Panc1 (cell line): ENCODE results near the gene RIPOR3. TPM values are rescaled to one million over a fixed set of nuclear protein-coding genes. Genes with fewer than 3 reads are reported as not detected.
"Not testable (repeated sequence)": the region's sequence is repeated elsewhere in the genome, so short reads cannot be mapped to it uniquely, and the experiment has no call there.

Experiments used
- ATAC-seq: fragments of 200-7000 bp; cut with Tn5 transposase; 2 replicates; pipeline ENCODE4 v1.9.1; 2020; ENCODE audit warnings: mild to moderate bottlenecking, moderate library complexity
- BruUV-seq: library from RNA; stranded (reverse); fragments of 400-500 nt; replicated peaks from 2 replicates; lab custom pipeline; 2021; lab: Mats Ljungman, UMichigan
- CTCF ChIA-PET: fragments of 300-600 bp; sonication (Branson Sonifier 250); formaldehyde crosslinking; loops from one replicate; lab custom pipeline; 2022; ENCODE audit warnings: antibody characterized with exemption; lab: Charles Lee
- POLR2A ChIA-PET: fragments of 300-600 bp; sonication (Branson Sonifier 250); formaldehyde crosslinking; loops from one replicate; lab custom pipeline; 2022; ENCODE audit warnings: antibody characterized with exemption; lab: Charles Lee
- DNase-seq: peaks from one replicate; pipeline ENCODE4 v3.0.0-alpha.2; 2010; ENCODE audit warnings: low read depth, low spot score
- H3K27ac ChIP-seq: 2 replicates; pipeline ENCODE4 v1.5.1; 2011; ENCODE audit warnings: mild to moderate bottlenecking, low read length, inconsistent platforms
- H3K27me3 ChIP-seq: fragments of 200-500 bp; sonication (Bioruptor generic); 2 replicates; pipeline ENCODE4 v1.6.0; 2014; ENCODE audit warnings: low read length, inconsistent platforms; ENCODE audit not compliant: control insufficient read depth, insufficient read depth
- H3K36me3 ChIP-seq: fragments of 200-500 bp; sonication (Bioruptor generic); 2 replicates; pipeline ENCODE4 v1.5.1; 2014; ENCODE audit warnings: inconsistent platforms, mild to moderate bottlenecking, low read length, moderate library complexity; ENCODE audit not compliant: control insufficient read depth, insufficient read depth
- H3K4me1 ChIP-seq: 2 replicates; pipeline ENCODE4 v1.5.1; 2011; ENCODE audit warnings: inconsistent platforms, mild to moderate bottlenecking, low read length, moderate library complexity; ENCODE audit not compliant: control insufficient read depth, insufficient read depth
- H3K4me3 ChIP-seq, 2 experiments: 2 replicates each; pipeline ENCODE4 v1.5.1; 2011 to 2012; ENCODE audit warnings: low read depth in 2 of 2, low read length in 2 of 2, mild to moderate bottlenecking in 2 of 2, inconsistent platforms in 1 of 2, moderate library complexity in 1 of 2
- H3K9me3 ChIP-seq: fragments of 200-500 bp; sonication (Bioruptor generic); 2 replicates; pipeline ENCODE4 v1.5.1; 2014; ENCODE audit warnings: low read depth, mild to moderate bottlenecking, inconsistent platforms, low read length, moderate library complexity; ENCODE audit not compliant: control insufficient read depth, insufficient read depth
- POLR2AphosphoS5 ChIP-seq: IDR thresholded peaks from 2 replicates; pipeline ENCODE4 v1.6.1; 2012; ENCODE audit warnings: mild to moderate bottlenecking, low read depth, low read length, moderate library complexity
- SIN3A ChIP-seq: IDR thresholded peaks from 2 replicates; pipeline ENCODE4 v1.6.1; 2012; ENCODE audit warnings: low read depth, mild to moderate bottlenecking, low read length, moderate library complexity, borderline replicate concordance; ENCODE audit not compliant: insufficient read depth
- TCF7L2 ChIP-seq: IDR thresholded peaks from 2 replicates; pipeline ENCODE4 v1.6.1; 2011; ENCODE audit warnings: mild to moderate bottlenecking, low read depth, low read length, inconsistent platforms
- in situ Hi-C: cut with HindIII; loops from 2 replicates; pipeline ENCODE4 v1.10.0; 2016; ENCODE audit warnings: low sequenced_read_pairs, low pct_unique_long_range_greater_than_20kb
- intact Hi-C: fragments of 100-400 bp; cut with micrococcal nuclease; formaldehyde crosslinking; loops from one replicate; pipeline ENCODE4 v1.10.0; 2022; ENCODE audit not compliant: unreplicated experiment
- total RNA-seq: library from RNA; stranded (reverse); gene quantifications from one replicate; pipeline ENCODE4 v1.2.1, GENCODE V29; 2021; ENCODE audit not compliant: unreplicated experiment
- TF ChIP-seq, protein P1 (sequence below): fragments of 450-650 bp; IDR thresholded peaks from 2 replicates; pipeline ENCODE4 v1.5.1; 2017; ENCODE audit warnings: mild to moderate bottlenecking
- TF ChIP-seq, protein P2 (sequence below), 2 experiments: IDR thresholded peaks; 2 replicates each; pipeline ENCODE4 v1.6.1; 2011 to 2012; ENCODE audit warnings: low read depth in 2 of 2, control low read depth in 1 of 2, low read length in 1 of 2, mild to moderate bottlenecking in 1 of 2, moderate library complexity in 1 of 2; ENCODE audit not compliant: insufficient read depth in 1 of 2

Gene RIPOR3
- total RNA-seq, 1 experiment from 2014 or later: 92.5 TPM

DNA sequence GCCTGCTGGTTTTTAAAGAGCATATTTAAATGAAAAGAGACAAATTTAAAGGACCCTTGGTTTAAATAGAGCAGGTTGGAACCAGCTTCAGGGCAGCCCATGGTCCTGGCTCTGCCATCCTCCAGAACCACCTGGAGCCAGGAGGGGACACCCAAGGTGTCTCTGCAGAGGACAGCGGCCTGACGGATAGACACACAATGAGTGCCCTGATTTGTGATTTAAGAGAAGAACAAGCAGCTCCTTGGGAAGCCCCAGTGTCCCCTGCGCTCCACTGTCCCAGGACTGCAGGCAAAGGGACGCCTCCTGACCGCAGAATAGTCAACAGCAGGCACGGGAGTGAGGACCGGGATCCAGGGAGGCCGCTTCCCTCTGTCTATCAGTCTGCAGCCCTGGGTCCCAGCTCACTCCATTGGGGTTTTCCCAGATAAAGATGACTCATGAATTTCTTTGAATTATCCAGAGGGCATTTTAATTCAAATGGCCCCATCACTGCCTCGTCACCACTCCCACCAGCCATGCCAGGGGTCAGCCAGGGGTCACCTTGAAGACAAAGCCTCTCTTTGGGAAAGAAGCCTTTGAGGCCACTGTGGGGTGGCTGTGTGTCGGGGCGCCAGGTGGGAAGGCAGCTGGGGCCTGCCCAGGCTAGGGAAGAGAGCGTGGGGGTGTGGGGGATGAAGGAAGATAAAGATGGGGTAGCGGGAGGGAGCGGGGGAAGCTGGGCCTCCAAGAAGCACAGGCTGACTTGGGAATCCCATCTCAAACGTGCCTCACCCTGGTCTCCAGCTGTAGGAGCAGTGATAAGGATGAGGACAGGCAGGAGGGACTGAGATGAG lies 53.1 kb downstream of the RIPOR3 start:
- intact Hi-C loops, H3K27me3 ChIP-seq, in situ Hi-C loops, H3K36me3 ChIP-seq, DNase-seq, H3K9me3 ChIP-seq, BruUV-seq, H3K4me3 ChIP-seq, CTCF ChIA-PET: not testable (repeated sequence)
- H3K4me1 ChIP-seq: peaks cover 92% of the 10 kb centered on the region
- ATAC-seq: peak; percentile 47
- peak overlapping the region; percentile 95 for H3K27ac ChIP-seq
- POLR2A ChIA-PET: interaction anchor here (0.6 kb wide), 1 partner anchor 125 kb away, joined by 3 read pairs; no protein-coding TSS in a partner anchor
- 0 out of 2 replicates have a peak, but pooled peaks have one; percentile 35 for TF ChIP-seq TCF7L2
- 0 out of 2 replicates have a peak, but pooled peaks have one; percentile 36 for TF ChIP-seq POLR2AphosphoS5

- Histone ChIP-seq H3K9me3 (no peaks in the 10 kb centered on the region), H3K4me1 (peaks cover 89% of the 10 kb centered on the region), H3K4me3 (peak overlapping the region; percentile 12 to 36; a peak in 3 of 4 replicates), H3K36me3 (no peaks in the 10 kb centered on the region), H3K27ac (peak overlapping the region; percentile 95), H3K27me3 (no peaks in the 10 kb centered on the region)
- TSS peak; percentile 89 for BruUV-seq
- TF ChIP-seq, protein P1, sequence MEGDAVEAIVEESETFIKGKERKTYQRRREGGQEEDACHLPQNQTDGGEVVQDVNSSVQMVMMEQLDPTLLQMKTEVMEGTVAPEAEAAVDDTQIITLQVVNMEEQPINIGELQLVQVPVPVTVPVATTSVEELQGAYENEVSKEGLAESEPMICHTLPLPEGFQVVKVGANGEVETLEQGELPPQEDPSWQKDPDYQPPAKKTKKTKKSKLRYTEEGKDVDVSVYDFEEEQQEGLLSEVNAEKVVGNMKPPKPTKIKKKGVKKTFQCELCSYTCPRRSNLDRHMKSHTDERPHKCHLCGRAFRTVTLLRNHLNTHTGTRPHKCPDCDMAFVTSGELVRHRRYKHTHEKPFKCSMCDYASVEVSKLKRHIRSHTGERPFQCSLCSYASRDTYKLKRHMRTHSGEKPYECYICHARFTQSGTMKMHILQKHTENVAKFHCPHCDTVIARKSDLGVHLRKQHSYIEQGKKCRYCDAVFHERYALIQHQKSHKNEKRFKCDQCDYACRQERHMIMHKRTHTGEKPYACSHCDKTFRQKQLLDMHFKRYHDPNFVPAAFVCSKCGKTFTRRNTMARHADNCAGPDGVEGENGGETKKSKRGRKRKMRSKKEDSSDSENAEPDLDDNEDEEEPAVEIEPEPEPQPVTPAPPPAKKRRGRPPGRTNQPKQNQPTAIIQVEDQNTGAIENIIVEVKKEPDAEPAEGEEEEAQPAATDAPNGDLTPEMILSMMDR: no peak
- TF ChIP-seq, protein P2, sequence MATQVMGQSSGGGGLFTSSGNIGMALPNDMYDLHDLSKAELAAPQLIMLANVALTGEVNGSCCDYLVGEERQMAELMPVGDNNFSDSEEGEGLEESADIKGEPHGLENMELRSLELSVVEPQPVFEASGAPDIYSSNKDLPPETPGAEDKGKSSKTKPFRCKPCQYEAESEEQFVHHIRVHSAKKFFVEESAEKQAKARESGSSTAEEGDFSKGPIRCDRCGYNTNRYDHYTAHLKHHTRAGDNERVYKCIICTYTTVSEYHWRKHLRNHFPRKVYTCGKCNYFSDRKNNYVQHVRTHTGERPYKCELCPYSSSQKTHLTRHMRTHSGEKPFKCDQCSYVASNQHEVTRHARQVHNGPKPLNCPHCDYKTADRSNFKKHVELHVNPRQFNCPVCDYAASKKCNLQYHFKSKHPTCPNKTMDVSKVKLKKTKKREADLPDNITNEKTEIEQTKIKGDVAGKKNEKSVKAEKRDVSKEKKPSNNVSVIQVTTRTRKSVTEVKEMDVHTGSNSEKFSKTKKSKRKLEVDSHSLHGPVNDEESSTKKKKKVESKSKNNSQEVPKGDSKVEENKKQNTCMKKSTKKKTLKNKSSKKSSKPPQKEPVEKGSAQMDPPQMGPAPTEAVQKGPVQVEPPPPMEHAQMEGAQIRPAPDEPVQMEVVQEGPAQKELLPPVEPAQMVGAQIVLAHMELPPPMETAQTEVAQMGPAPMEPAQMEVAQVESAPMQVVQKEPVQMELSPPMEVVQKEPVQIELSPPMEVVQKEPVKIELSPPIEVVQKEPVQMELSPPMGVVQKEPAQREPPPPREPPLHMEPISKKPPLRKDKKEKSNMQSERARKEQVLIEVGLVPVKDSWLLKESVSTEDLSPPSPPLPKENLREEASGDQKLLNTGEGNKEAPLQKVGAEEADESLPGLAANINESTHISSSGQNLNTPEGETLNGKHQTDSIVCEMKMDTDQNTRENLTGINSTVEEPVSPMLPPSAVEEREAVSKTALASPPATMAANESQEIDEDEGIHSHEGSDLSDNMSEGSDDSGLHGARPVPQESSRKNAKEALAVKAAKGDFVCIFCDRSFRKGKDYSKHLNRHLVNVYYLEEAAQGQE (IDR thresholded peaks at IDR 0.05; ENCODE audit: insufficient read depth in 1 of 2, low read depth in 2 of 2, low read length in 1 of 2): no peak
- no peak for TF ChIP-seq SIN3A
- no peak for TF ChIP-seq TCF7L2
- TF ChIP-seq POLR2AphosphoS5: no peak
- no peak for DNase-seq
- in situ Hi-C loops (no loop called here), intact Hi-C loops (no loop called here)
- CTCF ChIA-PET: interaction anchor here (0.5 to 1.6 kb wide), 5 partner anchors 11 to 112 kb away, joined by 3 to 5 read pairs (median 4); no protein-coding TSS in a partner anchor
- POLR2A ChIA-PET: interaction anchor here (0.6 kb wide), 1 partner anchor 824 kb away, joined by 3 read pairs; no protein-coding TSS in a partner anchor
- peak; percentile 17 for ATAC-seq
Observed at GRCh38 chr20:50636601-50637540, 54.5 kb downstream of the RIPOR3 start.
